NCI-H1436 treated with DMSO at 0.1 percent for 48 hours (cell line): ENCODE data around the gene TCF7.

Experiments
- DNase-seq: peaks from one replicate; lab custom pipeline; 2025; lab: John Stamatoyannopoulos, UW

Gene TCF7

DNA sequence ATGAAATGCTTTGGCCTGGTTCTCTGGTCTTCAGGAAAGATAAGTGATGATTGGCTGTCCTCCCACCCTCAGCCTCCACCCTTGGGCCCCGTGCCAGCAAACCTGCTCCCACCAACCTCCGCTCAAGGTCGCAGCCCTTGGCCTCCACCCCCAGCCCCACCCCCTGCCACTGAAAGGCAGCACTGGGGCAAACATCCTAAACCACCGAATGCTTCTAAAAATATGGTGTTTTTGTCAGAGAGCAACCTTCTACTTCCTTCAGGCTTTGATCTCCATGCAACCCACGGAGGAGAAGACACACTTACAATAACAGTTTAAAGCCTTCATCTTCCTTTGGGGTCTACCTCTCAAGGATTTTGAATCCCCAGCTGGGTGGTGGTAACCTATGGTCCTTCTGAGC, 24.0 kb upstream of the TCF7 start:
- DNase-seq: no peak

DNA sequence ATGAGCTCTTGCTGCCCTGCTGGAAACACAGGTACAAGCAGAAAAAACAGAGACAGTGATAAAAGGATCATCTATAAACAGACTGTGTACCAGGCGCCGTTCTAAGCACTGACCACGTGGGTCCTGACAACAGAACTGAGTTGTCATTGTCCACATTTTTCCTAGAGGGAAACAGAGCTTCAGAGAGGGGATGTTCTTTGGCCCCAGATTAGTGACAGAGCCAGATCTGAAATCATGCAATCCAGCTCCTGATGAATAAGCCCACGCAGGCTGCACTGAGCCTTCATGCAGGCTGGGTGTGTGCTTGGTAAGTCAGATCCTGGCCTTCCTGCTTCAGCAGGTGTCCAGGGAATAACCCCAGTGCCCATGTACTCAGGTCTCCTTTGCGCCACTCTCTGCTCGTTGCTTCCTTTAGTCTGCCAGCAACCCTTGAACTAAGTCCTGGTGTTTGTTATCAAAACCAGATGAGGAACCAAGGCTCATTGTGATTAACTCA, 22.8 kb upstream of the TCF7 start:
- no peak for DNase-seq

DNA sequence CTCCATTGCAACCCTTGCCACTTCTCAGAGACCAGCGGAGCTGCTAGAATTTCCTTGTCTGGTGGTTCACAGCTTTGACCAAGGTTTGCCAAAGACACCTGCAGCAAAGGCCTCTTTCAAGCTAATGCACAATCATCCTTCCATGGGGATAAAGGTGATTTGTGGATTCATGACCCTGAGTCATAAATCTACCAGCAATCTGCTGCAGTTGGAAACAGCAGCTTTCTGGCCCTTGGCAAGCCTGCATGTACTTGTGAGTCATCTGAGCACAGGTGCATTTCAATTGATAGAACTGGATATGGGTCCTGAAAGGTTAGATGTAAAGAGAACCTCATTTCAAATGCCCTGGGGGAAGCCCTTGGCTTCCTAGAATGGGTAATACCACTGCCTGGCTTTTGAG, 21.6 kb upstream of the TCF7 start:
- no peak for DNase-seq

DNA sequence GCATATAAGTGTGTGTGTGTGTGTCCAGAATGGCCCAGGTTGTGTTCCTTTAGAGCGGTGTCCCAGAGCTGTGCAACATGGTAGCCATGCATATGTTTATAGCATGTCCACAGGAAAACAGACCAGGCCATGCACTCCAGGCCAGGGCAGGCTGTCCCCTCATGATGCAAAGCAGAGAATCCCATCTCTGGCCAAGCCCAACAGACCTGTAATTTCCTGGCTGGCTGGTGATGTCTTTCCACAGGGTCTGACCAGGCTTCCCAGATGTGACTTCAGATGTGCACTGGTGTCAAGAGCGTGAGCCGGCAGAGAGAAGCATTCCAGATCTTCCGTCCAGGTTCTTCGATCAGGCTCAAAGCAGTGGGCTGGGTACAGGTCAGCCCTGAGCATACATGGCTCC, 21.1 kb upstream of the TCF7 start:
- no peak for DNase-seq

DNA sequence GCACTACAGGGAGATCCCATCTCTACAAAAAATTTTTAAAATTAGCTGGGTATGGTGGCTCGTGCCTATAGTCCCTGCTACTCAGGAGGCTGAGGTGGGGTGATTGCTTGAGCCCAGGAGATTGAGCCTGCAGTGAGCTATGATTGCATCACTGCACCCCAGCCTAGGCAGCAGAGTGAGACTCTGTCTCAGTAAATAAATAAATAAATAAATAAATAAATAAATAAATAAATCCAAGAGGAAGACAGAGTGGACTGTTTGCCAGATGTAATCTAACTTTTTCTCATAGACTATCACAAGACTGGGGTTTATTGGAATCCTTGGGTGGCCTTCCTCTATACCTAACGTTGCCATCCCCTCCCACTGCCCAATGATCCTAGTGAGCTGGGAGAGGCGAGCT, 19.2 kb upstream of the TCF7 start:
- no peak for DNase-seq

DNA sequence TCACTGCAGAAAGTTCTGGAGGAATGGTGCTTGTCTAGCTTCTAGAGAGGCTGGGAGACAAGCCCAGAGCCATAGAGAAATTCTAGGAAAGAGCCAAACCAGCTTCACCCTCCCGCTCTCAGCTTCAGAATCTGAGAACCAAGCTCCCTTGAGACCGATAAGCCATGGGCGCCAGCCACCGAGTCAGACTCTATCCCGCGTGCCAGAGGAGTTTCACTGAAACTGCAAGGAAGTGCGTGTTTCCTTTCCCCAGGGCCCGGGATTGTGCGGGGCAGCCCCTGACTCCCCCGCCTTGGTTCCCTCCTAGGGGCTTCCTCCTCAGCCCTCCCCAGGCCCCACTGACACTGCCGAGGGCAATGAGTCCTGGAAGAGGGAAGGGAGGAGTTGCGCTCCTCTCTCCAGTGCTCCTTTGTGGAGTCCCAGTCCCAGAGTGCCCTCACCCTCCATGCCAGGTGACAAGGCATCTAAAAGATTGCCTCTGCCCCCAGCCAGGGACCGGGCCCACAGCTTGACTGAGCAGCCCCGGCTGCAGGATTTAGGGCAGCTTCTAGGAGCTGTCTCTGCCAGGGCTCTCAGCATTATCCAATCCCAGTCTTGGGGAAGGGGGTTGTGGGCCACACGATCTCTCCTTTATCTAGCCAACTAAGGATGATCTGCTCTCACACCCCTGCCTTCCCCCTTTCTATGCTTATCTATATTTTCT, 18.4 kb upstream of the TCF7 start:
- no peak for DNase-seq

DNA sequence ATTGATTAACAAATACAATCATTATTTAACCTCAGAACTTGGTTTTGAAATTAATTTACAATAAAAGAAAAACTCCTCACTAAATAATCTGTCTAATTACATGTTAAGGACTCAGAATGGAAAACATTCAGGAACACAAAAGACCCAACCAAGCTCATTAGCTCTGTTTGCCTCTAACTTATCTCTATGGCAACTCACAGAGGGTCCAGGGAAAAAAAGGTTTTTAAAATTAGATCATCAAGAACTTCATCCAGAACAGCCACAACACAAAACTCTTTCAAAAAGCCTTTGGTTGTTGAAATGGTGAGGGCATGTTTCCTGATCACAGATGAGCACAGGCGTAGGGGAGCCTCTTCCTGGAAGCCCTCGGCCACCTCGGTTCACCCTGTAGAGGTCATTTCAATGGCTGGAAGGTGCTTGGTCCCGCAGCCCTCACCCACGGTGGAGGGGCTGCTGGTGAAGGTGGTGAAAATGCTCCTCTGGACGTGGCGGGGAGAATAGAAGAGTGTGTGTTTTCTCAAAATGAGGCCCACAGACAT, 17.2 kb upstream of the TCF7 start:
- no peak for DNase-seq

DNA sequence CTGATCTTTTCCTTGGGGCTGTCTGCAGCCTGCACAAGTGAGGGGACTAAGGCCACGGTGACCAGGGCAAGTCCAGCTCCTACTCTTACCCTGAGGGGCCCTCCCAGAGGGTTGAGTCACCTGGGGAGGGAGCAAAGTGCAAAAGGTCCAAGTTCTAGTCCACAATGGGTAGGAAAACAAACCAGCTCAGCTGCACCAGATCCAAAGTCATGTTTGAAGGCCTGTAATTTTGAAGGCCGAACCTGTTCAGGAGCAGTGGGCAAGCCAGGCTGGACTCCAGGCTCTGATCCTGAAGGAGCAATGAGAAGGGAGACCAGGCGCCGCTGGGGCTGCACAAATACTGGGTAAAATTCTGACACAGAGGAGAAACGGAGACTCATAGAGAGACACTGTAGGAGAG, 15.8 kb upstream of the TCF7 start:
- no peak for DNase-seq

DNA sequence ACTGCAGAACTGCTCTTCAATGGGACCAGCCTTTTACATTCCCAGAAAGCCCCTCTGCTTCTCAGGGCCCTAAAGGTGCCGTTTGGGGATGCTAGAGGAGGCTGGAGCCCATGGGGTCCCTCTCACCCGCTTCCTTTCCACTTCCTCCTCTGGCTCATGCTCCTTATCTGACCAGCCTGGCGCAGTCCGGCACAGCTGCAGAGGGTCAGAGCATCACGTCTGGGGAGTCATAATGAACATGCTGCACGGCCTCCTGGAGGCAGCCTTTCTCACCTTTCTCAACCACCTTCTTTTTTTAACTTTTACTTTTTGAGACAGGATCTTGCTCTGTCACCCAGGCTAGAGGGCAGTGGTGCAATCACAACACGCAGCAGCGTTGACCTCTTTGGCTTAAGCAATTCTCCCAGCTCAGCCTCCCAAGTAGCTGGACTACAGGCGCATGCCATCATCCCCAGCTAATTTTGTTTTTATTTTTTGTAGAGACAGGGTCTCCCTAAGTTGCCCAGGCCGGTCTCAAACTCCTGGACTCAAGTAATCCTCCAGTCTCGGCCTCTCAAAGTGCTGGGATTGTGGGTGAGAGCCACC, 15.1 kb upstream of the TCF7 start:
- DNase-seq: no peak

DNA sequence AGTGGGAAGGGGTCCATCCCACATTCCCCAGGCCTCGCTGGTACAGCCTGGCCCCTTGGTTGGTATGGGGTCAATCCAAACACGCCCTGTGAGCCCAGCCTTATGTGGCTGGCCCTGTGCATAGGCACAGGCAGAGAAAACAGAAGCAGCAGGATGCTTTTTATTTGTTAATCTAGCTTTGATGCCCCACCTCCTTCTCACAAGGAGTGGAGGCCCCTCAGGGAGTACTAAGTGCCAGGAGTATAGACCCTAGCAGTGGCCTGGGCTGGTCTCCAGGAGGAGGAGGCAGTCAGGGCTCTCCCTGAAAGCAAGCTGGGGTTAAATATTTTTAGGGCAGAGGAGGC, 14.6 kb upstream of the TCF7 start:
- no peak for DNase-seq

DNA sequence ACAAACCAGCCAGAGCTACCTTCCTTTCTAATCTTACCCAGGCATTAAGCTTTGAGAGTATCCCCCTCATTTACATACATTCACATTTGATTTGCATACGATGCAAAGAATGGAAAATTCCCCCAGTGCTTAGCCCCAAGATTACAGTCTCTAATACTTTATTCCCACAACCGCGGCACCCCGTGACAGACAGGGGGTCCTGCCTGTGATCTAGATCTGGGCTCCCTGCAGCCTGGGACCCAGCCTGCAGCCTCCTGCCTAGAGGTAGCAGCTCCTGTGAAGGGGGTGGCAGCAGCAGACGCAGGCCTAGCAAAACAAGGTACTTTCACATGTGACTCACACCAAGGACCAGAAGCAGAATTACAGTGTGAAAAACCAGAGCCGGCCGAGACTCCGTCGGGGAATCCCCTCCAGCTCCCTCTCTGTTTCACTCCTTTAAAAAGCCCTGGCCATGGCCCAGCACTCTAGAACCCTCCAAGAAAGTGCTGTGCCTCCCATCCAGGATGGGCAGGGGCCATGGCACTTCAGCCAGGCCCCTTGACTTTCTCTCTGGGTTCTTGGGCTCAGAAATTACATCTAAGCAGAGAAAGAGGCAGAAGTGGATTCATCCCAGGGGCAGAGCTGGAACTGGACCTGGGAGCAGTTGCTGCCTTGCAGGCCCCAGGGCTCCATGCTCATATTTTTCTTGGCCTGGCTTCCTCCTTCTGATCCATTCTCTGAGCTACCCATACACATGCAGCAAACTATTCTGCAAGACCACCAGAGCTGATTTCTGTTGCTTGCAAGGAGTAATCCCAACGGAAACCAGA, 14.0 kb upstream of the TCF7 start:
- DNase-seq: no peak

DNA sequence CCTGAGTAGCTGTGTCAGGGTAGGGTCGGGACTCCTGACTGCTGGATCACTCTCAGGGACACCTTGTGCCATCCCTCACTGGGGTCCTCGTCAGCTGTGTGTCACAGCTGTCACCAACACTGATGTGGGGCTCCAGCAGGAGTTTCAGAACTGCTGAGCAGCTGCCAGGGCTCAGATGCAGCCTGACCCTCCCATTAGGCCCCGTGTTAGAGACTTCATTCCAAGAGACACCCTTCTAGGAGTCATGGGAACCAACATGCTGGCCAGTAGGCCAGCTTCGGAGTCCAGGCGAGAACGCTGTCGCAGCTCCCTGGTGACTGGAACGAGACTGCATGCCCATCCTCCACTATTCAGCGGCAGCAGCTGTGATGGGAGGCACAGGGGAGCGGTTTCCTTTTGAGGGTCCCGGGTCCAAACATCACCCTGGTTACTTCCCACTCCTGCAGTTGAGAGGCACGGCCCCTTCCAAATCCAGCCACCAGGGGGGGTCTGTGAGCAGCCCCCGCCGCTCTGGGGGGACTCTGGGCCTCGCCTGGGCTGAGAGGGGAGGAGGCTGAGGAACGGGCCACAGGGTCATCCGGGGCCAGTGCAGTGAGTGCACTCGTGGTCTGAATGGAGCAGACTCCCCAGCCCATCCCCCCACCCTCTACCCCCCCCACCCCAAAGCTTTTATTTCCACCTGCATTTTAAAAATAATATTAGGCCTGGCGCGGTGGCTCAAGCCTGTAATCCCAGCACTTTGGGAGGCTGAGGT, 12.6 kb upstream of the TCF7 start:
- DNase-seq: no peak

DNA sequence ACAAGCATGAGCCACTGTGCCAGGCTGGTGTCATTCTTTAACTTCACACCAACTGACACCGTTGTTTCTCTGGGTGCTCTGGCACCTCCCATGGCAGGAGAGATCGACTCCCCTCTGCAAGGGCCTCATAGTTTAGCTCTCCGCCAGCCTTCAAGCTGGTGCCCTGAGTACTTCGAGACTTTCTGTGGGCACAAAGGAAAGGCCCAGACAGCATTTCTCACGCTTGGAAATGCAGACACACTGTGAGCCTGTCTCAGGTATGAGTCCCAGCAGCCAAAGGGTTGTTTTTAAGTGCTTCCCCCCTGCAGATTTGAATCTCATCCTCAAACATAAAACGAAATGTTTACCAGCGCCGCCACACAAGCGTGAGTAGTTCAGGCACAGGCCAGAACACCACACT, 11.1 kb upstream of the TCF7 start:
- DNase-seq: no peak

DNA sequence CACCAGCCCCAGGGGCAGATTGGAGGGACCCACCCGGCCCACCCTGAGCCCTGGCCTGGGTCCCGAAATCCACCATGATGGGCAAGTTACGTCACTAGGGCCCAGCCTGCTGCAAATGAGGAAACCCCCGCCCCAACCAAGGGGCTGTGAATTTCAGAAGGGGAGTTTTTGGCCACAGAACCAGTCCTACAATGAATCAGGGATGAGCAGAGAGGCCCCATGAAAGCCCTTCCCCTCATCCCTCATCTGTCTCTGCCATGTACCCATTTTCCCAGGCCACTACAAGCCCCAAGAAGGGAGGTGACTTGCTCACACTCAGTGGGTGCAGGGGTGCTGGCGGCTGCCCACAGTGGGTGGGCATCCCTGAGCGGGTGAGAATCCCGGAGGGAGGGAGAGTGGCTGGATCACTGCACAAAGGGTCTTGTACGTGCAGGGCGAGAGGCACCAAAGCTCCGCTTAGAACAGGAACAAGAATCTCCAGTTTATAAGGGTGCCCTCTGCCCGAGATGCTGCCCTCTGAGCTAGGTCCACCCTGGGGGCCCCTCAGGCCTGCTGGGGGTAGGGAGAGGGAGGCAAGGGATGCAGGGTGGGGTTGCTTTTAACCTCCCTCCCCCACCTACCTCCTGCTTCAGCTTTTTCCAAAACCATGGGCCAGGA, 10.4 kb upstream of the TCF7 start:
- DNase-seq: no peak

DNA sequence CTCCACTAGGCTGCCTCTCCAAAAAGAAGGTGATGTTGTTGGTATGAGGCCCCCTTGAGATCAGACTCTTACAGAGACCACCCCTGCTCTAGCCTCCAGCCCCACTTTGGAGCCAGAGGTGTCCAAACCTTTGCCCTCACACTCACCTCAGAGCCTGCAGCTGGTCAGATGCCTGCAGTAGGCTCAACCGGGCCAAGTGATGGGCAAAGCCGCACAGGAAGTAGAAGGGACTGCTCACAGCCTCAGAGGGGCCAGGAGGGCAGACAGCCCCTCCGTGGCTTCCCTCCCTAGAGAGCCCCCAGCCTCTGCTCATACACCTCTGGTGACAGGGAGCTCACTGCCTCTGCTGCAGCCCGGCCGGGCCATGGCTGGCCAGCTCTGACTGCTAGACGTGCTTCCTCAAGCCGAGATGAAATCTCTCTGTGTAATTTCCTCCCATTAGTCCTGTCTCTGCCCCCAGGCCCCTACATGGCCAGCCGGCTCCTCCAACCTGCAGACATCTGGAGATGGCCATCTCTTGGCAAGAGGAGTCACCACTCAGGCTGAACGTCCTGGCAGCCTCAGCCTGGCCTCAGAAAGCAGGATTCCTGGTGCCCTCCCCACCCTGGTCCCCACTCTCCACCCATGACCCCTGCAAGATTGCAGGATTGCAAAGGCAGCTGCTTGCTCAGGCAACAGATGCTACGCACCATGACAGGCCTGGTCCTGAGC, 7.3 kb upstream of the TCF7 start:
- DNase-seq: no peak

DNA sequence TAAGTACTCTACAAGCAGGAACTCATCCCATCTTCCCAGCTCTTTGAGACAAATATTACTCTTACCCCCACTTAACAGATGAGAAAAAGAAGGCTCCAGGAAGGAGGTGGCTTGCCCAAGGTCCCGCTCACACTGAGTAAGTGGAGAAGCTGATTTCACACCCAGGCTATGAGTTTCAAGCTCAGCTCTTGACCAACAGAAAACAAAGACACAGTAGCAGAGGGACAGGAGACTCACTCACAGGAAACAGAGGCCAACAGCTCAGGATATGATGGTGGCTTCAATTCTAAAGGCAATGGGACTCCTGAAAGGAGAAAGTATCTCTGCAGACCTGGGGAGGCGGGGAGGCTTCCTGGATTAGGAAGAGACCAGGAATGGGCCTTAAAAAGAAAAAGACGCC, 6.7 kb upstream of the TCF7 start:
- no peak for DNase-seq

DNA sequence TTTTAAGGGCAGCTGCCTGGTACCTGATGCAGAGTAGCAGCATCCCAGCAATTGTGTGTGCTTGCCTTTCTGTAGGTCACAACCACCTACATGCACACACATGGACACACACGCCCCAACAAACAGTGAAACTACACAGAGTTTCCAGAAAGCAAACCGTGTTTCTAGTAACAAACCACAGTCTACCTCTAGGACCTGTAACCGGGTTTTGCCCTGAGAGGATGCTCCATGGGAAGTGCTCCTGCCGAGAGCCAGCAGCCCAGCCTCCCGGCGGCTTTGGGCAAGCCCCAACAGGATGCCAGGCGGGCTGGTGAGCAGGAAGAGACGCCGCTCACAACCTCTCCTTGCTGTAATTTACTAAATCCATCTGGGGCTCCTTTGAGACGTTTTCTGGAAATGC, 4.1 kb upstream of the TCF7 start:
- no peak for DNase-seq

DNA sequence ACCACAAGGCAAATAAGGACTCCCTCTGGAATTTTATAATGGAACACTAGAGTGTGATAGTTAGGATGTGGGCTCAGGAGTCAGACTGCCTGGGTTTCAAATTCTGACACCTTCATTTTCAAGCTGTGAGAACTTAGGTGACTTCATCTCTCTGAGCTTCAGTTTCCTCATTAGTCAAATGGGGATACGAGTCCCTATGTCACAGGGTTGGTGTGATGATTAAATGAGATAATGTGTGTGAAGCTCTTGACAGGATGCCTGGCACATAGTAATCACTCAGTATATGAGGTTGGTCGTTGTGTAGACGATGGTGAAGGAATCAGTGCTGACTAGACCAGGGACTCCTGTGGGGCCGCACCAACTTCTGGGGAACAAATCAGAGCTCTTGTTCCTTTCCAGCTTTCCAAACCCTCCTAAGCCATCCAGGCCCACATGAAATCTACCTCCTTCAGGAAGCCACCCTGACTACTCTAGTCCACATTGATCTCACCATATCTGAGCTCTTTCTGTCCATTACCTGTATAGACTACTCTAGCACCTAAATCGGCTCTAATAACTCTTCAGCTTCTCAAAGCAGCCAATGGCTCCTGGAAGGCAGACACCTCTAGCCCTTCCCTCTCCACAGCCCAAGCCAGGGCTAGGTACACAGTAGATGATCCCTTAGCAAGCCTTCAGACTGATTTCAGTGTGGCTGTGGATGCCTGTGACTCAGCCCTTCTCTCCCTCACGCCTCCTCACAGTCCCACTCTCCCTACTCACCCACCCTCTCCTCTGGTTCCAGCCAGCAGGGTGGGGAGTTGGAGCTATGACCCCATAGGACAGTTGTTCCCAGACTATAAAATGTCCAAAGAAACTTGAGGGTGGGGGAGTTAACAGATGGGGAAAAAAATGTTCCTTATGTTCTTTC, 2.5 kb upstream of the TCF7 start:
- no peak for DNase-seq

DNA sequence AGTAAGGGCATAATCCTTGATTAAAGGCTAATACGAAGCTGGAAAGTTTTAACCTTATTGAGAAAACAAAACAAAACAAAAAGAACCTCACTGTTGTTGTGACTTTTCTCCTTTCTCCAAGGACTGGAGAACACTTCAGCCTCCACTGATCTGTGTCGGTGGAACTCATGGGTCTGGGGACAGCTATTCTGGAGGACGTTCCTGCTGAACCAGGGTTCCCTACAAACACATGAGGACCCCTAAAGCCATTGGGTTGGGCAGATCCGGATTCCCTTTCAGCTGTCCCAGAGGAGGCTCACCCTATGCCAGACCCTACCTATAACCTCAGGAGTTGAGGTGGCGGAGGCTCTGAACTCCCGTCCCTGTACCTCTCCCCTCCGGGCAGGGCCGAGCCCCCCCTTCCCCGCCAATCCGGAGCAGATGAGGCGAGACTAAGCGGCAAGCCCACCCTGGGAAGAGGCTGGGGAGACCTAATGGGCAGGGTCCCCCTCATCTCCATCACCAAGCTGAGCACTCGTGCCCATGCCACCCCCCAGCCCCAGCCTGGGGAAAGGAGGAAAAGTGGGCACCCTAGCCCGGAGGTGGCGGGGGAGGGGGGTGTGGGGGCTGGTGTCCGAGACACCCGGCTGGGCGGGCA, 1.6 kb upstream of the TCF7 start:
- no peak for DNase-seq
